ENCODE results near the gene VARS1.

Gene VARS1

DNA sequence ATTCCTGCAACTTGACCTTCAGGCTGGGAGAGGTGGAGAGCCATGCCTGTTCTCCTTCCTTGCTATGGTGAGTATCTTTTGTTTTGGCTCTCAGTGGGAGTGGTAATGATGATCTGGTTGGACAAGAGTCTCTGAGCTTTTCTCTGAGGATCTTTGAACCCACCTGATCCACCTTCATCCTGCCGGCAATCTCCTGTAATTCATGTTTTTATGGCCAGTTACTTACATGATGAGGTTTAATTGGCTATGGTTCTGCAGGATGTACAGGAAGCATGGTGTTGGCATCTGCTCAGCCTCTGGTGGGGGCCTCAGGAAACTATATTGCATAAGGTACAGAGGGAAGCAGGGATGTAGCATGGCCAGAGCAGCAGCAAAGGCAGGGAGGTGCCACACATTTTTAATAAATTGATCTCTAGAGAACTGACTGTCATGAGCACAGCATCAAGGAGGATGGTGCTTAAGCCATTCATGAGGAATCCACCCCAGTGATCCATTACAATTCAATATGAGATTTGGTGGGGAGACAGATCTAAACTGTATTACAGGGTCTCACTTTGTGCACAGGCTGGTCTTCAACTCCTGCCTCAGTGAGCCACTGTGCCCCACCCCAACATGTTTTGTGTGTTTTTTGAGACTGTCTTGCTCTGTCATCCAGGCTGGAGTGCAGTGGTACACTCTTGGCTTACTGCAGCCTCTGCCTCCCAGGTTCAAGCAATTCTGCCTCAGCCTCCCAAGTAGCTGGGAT lies 42.0 kb upstream of the VARS1 start:
- Histone ChIP-seq H3K4me1 (ENCODE audit: control insufficient read depth in 1 of 2, insufficient read depth in 1 of 2, low read depth in 1 of 2, low read length in 1 of 2) (peaks cover 49 to 51% of the 10 kb centered on the region in 2 experiments), H3K27ac (peak overlapping the region; percentile 52), H3K9me3 (no peaks in the 10 kb centered on the region), H3K36me3 (peaks cover 41% of the 10 kb centered on the region), H3K27me3 (no peaks in the 10 kb centered on the region), H3K4me3 (ENCODE audit: low read depth in 1 of 2, low read length in 1 of 2) (no peak overlapping the region)
- no peak for TF ChIP-seq CTCF (IDR thresholded peaks at IDR 0.05)

GRCh38 chr6:31836474-31837368 lies 41.2 kb upstream of the VARS1 start:
- Histone ChIP-seq H3K27ac (peak overlapping the region; percentile 52), H3K9me3 (no peaks in the 10 kb centered on the region), H3K4me1 (ENCODE audit: control insufficient read depth in 1 of 2, insufficient read depth in 1 of 2, low read depth in 1 of 2, low read length in 1 of 2) (peaks cover 57 to 59% of the 10 kb centered on the region in 2 experiments), H3K36me3 (peaks cover 41% of the 10 kb centered on the region), H3K4me3 (ENCODE audit: low read depth in 1 of 2, low read length in 1 of 2) (peak overlapping the region; percentile 92 to 96), H3K27me3 (no peaks in the 10 kb centered on the region)
- TF ChIP-seq CTCF (IDR thresholded peaks at IDR 0.05) = no peak

- TF ChIP-seq CTCF (IDR thresholded peaks at IDR 0.05) = no peak
- no peaks in the 10 kb centered on the region for H3K9me3 ChIP-seq
- H3K36me3 ChIP-seq = peaks cover 36% of the 10 kb centered on the region
- H3K27ac ChIP-seq = peak overlapping the region; percentile 52
- no peaks in the 10 kb centered on the region for H3K27me3 ChIP-seq
- peaks cover 63 to 66% of the 10 kb centered on the region in 2 experiments for H3K4me1 ChIP-seq (ENCODE audit: control insufficient read depth in 1 of 2, insufficient read depth in 1 of 2, low read depth in 1 of 2, low read length in 1 of 2)
- peak overlapping the region; percentile 92 to 96 for H3K4me3 ChIP-seq (ENCODE audit: low read depth in 1 of 2, low read length in 1 of 2)
These were observed 40.5 kb upstream of the VARS1 start for GRCh38 chr6:31836047-31836473.

DNA sequence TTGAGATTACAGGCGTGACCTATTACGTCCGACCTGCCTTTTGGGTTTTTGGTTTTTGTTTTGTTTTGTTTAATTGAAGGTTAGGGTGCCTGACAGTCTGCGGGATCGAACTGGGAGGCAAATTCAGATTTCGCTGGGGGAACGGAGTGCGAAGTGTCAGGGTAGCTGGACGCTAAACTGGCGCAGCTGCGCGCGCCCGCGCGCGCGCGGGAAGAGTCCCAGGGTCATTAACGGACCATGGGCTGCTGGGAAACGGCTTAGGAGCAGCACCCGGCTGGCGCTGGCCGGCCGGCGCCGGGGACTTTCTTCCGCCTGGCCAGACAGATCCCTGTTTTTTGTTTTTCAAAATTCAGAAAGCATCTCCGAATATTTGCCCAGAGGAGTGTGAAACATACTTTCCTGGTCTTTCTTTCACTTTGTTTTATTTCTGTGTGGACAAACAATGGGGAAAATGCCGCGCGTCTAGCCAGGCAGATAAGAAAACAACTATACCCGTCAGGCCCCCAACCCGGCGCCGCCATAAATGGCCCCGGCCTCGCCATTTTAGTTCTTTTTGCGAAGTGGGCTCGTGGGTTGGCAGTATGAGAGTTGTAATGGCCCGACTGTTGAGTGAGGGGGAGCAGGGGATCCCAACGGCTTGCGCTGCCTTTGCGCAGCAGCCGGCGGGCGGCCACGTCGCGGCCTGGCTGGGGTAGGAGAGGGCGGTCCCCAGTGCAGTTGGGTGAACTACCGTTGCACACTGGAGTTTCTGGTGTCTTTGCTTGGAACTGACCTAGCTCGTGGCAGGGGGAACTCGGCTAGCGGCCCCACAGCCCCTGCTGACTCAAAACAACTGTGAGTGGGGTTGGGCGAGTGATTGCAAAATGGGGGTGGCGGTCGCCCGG lies 39.1 kb upstream of the VARS1 start:
- Histone ChIP-seq H3K27ac (peak overlapping the region; percentile 96), H3K9me3 (no peaks in the 10 kb centered on the region), H3K4me3 (ENCODE audit: low read depth in 1 of 2, low read length in 1 of 2) (peak overlapping the region; percentile 92 to 96), H3K36me3 (peaks cover 21% of the 10 kb centered on the region), H3K27me3 (no peaks in the 10 kb centered on the region), H3K4me1 (ENCODE audit: control insufficient read depth in 1 of 2, insufficient read depth in 1 of 2, low read depth in 1 of 2, low read length in 1 of 2) (peaks cover 73 to 80% of the 10 kb centered on the region in 2 experiments)
- TF ChIP-seq CTCF (IDR thresholded peaks at IDR 0.05) = no peak

Measured in neutrophil (primary cell).